ENCODE data around the gene BPTF.
"Not testable (repeated sequence)": the region's sequence is repeated elsewhere in the genome, so short reads cannot be mapped to it uniquely, and the experiment has no call there.

Gene BPTF

DNA sequence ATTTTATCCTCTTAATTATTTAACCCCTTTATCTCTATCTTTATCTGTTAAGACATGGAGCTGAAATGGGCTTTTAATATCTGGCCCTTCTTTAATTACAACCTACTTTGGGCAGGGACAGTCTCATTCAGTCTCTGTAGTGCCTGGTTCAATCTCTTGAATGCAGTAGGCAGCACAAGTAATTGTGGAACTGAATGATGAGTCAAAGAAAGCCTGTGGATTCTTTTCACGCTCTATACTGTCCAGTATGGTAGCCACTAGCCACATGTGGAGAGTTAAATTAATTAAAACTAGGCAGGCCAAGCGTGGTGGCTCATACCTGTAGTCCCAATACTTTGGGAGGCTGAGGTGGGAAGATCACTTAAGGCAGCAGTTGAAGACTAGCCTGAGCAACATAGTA, 9.3 kb downstream of the BPTF start:
- no peak for DNase-seq (ENCODE audit: low spot score)

DNA sequence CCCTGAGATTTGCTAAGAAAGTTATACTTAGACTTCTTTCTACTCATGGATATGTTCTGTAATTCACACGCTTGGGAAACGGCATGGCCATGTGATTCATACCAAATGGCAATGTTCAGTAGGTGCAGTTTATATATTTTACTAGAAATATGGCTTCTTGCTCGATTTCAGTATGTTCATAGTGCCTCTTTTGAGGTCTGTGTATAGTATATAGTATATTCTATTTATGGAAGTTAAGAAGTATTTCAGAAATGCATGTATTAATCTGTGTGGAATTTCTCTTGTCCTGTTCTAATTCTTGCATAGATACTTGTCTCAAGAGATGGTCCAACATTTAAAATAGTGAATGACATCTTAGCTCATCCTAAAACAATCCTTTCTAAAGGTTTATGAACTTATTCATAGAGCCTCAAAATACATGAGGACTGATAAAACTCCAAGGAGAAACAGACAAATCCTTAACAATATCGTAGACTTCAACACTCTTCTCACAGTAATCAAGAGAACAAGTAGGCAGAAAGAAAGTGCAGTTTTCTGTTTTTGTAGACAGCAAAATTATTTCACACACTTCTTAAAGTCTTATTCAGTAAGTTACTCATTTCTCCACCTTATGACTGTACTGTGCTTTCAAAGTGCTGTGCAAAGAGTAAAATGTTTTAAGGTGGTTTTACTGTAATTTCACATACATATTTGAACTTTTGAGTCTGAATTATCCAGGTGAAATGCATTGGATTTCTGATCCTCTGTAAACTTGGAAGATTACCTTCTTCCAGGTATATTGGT, 11.1 kb downstream of the BPTF start:
- DNase-seq (ENCODE audit: low spot score), result no peak

DNA sequence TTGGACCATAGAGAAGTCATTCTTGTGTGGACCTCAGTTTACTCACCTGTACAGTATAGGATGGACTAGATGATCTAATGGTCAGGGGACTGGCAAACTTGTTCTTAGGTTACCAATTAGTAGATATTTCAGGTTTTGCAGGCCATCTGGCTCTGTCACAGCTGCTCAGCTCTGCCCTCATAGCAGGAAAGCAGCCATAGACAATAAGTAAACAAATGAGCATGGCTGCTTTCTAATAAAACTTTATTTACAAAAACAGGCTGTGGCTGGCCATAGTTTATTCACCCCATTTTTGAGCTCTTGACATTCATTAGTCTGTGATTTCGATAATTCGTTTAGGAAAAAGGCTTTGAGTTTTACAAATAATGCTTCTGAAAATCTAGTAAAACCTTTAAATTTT, 12.7 kb downstream of the BPTF start:
- DNase-seq (ENCODE audit: low spot score), result no peak

DNA sequence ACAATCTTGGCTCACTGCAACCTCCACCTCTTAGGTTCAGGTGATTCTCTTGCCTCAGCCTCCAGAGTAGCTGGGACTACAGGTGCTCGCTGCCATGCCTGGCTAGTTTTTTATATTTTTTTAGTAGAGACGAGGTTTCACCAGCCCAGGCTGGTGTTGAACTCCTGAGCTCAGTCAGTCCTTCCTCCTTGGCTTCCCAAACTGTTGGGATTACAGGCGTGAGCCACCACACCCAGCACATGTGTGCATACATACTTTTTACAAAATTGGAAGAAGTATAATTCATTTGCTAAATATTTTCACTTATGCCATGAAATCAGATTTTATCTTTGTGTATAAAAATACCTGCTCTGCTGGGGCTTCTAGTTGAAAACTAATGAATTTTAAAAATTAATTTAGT, 13.2 kb downstream of the BPTF start:
- no peak for DNase-seq (ENCODE audit: low spot score)

DNA sequence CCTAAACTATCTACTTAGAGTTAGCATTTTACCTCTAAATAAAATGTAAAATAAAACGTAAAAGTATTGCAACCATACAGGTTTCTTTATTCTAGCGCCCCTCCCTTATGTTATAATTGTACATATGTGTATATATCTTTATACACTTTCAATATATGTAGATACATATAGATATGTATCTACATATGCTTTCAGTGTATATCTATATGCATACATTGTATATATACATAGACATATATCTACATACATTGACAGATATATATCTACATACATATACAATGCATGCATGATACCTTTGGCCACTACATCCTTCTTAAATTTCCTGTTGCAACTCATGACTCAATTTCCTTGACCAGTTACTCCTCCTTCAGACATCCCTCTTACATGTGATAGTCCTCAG, 16.7 kb downstream of the BPTF start:
- no peak for DNase-seq (ENCODE audit: low spot score)

DNA sequence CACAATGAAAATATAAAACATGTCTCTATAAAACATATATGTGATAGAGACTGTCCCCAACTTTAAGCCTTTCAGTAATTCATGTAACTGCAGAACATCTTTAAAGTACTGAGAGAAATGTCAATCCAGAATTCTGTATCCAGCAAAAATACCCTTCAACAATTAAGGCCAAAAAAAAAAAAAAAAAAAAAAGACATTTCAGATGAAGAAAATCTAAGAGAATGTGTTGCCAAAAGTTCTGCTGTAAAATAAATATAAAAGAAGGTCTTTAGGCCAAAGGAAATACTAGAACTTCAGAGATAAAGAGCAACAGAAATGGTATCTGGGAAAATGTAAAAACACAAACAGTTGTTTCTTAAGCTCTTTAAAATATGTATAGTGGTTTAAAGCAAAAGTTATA, 17.3 kb downstream of the BPTF start:
- DNase-seq (ENCODE audit: low spot score), result no peak

DNA sequence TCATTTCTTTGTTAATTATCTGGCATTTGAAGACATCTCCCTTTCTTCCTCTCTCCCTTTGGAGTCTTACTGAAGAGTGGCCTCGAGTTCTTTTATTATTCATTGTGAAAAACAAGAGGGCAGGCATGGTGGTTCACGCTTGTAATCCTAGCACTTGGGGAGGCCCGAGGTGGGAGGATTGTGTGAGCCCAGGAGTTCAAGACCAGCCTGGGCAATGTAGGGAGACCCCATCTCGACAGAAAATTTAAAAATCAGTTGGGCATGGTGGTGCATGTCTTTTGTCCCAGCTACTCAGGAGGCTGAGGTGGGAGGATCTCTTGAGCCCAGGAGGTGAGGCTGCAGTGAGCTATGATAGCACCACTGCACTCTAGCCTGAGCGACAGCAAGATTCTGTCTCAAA, 20.1 kb downstream of the BPTF start:
- DNase-seq (ENCODE audit: low spot score), result no peak

DNA sequence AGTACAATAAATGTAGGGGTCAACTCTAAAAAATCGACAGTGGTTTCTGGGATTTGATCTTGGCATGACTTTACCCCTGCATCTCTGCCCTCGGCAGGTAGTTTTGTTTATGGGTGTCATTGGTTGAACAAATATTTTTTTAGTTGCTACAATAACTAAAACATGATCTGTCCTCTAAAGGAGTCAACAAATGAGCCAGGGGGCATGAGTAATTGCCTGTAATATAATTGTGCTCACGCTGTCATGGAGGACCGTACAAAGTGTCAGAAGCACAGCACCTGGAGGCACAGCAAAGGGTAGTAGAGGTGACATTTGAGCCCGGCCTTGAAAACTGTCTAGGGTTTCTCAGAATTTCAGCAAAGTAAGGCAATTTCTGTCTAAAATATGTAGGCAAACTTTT, 22.9 kb downstream of the BPTF start:
- DNase-seq (ENCODE audit: low spot score), result not testable (repeated sequence)

DNA sequence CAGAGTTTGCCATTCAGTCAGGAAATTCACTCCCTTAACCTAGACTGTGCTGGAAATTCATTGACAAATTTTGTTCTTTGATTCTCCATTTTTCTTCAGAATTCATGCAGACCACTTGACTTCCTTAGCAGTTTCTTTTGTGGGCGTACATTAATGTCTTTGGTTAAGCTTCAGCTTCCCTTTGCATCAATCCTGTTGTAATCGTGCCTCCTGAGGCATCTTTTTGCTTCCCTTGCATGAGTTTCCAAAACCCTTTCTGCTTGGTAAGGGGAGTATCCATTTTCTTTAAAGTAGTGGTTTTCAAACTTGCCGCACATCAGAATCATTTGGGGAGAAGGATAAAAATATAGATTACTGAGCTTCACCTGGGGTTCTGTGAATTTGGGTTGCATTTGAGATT, 23.5 kb downstream of the BPTF start:
- DNase-seq (ENCODE audit: low spot score), result not testable (repeated sequence)

DNA sequence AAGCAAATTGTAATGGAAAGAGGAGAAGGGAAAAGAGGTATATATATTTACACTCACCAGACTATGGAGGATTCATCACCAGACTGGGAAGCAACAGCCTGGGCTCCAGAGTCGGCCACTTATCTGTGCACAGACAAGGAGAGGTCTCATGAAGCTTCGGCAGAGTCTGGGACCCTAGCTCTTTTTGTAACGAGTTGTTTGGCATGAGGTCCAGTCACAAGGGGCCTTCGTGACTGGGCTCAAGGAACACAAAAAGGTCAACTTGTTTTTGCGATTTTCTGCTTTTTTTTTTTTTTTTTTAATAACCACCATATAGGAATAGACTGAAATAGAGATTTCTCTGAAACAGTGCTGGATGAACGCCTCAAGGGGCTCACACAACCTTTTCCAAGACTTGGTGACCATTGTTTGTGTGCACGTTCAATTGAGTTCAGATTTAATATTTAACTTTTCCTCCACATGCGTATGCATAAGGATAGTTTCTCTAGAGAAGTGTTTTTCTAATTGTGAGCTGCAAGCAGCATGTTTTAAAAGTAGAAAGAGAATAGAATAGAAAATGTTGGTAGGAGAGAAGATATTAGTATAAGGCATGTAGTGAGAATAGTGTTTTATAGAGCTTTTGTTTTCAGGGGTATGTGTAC, 25.8 kb downstream of the BPTF start:
- DNase-seq (ENCODE audit: low spot score), result no peak

DNA sequence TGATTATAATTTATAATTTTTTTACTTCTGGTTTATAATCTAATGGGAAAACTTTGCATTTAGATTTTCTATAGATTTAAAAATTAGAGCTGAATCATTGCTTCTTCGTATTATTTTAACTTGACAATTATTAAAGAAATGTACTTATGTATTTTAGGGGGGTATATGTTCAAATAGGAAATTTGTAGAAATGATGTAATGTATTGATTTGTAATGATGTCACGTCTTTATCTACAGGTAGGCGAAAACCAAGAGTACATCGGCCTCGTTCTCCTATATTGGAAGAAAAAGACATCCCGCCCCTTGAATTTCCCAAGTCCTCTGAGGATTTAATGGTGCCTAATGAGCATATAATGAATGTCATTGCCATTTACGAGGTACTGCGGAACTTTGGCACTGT, 28.4 kb downstream of the BPTF start:
- no peak for DNase-seq (ENCODE audit: low spot score)

DNA sequence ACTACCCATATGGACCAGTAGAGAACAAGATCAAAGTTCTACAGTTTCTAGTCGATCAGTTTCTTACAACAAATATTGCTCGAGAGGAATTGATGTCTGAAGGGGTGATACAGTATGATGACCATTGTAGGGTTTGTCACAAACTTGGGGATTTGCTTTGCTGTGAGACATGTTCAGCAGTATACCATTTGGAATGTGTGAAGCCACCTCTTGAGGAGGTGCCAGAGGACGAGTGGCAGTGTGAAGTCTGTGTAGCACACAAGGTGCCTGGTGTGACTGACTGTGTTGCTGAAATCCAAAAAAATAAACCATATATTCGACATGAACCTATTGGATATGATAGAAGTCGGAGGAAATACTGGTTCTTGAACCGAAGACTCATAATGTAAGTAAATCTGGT, 29.1 kb downstream of the BPTF start:
- no peak for DNase-seq (ENCODE audit: low spot score)

DNA sequence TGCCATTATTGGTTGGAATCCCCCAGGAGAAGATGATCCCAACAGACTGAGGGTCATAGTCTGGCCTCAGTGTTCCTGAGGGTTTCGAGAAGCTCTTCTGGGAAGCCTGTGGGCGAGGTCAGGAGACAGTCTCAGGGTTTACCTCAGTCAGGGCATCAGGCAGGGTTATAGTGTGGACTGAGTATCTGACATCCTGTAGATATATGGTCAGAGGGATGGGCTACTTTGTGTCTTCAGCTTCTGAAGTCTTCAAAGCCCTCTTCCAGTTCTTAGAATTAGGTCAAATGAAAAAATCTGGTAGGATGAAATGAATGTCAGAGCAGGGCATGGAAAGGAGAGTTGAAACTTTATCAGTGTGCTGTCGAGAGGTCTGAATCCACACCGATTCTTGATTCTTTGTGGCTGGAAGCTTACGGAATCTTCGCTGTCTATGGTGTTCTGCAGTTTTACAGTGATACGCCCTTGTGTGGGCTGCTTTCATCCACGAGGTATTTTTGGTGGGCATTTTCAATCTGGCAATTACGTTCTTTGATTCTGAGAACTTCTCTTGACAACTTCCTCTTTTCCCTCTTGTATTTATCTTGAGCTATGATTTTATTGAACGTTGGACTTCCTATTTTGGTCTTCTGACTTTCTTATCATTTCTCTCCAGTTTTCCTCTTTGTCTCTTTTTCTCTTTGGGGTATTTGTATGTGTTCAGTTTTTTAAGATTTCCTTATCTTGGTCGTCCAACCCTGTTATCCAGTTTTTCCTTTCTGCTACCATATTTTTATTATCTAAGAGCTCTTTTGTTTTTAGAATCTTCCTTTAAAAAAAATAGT, 30.4 kb downstream of the BPTF start:
- DNase-seq (ENCODE audit: low spot score), result no peak

DNA sequence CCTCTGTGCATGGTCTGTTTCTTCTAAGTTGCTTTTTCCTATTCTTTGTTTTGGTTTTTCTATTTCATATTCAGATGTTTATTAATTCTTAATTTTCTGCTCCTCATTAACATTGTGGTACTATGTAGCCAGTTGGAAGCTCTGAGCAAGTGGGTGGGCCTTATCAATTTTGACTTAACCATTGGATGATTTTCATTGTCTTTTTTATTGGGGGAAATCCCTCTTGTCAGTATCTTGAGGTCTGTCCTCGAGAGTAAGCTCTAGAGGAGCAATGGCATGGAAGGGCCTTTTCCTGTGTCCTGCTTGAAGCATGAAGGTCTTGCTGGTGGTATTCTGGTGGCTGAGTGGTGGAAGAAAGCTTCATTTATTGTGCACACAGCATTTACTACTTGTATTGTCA, 31.1 kb downstream of the BPTF start:
- not testable (repeated sequence) for DNase-seq (ENCODE audit: low spot score)

DNA sequence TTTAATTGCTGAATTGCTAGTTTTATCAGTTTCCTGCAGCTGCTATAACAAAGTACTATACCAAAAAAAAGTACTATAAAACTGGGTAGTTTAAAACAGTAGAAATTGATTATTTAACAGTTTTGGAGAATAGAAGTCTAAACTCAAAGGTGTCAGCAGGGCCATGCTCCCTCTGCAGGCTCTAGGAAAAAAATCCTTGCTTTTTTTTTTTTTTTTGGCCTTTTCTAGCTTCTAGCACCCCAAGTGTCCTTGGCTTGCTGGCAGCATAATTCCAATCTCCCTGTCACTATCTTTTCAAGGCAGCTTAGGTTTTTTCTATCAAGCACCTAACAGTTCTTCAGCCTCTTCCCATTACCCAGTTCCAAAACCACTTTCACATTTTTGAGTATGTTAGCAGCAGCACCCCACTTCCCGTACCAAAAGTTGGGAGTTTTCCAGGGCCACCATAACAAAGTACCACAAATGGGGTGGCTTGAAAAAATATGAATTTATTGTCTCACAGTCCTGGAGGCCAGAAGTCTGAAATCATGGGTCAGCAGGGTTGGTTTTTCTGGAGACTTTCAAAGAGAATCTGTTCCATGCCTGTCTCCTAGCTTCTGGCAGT, 37.4 kb downstream of the BPTF start:
- DNase-seq (ENCODE audit: low spot score), result no peak

DNA sequence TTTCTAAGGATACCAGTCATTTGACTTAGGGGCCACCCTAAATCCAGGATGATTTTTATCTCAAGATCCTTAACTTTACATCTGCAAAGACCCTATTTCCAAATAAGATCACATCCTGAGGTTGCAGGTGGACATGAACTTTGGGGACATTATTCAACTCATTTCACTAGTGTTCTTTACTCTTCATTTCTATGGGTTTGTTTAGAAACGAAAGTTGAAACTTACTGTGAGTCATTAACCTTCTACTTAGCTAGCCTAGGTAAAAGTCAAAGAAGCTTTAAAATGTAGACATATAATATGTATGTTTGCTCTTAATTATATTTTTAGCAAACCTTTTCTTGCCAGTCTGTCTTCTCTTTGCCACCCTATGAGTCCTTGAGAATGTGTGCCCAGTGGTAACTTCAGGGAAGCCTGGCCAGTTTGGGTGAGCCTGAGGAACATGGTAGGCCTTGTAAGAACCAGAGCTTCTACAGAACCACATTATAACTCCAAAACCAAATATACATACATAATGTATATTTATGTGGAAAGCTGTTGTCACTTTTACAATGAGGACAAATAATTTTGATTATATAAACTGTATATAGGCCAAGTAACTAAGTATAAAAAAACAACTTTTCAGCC, 38.4 kb downstream of the BPTF start:
- no peak for DNase-seq (ENCODE audit: low spot score)

DNA sequence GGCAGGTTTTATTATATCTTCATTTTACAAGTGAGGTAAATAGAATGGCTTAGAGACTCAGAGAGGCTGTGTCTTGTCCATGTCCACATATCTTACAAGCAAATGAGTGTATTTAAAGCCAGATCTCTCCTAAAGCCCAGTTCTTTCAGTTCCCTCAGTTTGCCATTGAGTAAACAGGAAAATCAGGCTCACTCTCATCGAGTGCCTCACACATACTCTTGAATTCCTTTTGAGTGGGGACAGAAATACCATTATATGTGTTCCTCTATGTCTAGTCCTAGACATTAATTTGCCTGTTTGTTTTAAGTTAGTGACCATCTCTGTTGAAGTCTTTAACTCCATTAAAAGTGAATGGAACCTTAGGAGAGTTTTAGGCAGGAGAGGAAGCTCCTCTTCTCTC, 40.1 kb downstream of the BPTF start:
- DNase-seq (ENCODE audit: low spot score), result no peak

DNA sequence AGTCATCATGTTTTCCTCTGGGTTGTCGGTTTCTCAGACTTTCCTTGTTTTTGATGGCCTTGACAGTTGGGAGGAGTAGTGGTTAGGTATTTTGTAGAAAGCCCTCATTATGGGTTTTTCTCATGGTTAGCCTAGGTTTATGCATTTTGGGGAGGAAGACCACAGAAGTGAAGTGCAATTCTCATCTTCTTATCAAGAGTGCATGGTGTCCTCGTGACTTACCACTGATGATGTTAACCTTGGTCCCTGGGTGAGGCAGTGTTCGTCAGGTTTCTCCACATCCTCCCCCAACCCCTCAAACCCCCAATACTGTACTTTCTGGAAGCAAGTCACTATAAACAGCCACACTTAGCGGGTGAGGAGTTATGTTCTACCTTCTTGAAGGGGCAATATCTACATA, 42.3 kb downstream of the BPTF start:
- no peak for DNase-seq (ENCODE audit: low spot score)

DNA sequence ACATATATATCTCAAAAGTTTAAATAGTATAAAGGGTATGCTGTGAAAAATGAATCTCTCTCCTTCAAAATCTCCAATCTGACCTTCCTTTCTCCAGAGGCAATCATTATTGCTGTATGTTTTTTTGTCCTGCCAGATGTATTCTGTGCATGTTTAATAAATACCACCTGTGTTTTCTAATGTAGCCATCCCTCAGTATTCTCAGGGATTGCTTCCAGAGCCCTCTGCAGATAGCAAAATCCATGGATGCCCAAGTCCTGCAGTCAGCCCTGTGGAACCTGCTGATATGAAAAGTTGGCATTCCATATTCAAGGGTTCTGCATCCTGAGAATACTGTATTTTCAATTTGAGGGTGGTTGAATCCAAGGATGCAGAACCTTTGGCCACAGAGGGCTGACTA, 42.9 kb downstream of the BPTF start:
- no peak for DNase-seq (ENCODE audit: low spot score)

DNA sequence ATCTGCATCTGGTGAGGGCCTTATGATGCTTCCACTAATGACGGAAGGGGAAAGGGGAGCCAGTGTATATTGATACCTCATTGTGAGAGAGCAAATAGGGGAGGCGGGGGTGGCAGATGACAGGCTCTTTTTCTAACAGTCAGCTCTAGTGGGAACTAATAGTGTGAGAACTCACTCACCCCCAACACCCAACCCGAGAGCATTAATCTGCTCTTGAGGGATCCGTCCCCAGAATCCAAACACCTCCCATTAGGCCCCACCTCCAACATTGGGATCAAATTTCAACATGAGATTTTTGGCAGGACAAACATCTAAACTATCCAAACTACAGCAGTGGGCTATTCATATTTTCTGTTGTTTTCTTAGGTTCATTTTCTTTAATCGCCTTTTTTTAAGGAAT, 54.4 kb downstream of the BPTF start:
- no peak for DNase-seq (ENCODE audit: low spot score)

DNA sequence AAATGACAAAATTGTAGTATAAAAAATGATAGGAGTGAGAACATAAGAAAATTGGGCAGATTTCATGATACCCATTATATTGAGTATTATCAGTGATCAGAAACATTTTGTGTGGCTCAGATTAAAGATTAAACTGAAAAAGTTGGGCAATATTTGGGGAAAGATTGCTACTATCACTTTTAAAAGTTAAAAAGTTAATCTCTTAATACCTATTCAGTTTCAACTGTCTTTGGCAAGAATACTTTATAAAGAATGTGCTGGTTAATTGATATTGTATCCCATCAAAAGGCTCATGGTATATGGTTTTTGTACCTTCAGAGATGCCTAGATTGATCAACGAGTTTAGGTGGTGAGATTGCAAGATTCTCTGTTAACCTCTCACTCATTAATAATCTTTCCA, 55.8 kb downstream of the BPTF start:
- no peak for DNase-seq (ENCODE audit: low spot score)

DNA sequence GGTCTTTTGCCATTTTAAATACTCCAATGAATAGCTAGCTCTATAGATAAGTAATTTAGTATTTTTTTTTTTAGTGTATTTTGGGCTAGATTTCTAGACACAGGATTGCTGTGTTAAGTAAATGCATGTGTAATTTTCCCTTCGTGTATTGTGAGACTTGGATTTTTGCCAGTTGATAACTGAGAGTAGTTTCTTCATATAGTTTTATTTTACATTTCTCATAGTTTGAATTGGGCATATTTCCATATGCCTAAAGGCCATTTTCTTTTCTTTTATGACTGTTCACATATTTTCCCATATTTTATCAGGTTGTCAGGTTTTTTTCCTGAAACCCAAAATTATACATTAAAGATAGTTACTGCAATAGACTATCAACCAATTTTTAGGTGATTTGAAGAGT, 59.4 kb downstream of the BPTF start:
- DNase-seq (ENCODE audit: low spot score), result no peak
